ENCODE data around the gene NMRAL1.
A peak's percentile ranks its signal among the peaks of the same experiment; 100 is the strongest.

Gene NMRAL1

GRCh38 chr16:4501071-4501478 is 26.6 kb upstream of the NMRAL1 start:
- no peak for DNase-seq

DNA sequence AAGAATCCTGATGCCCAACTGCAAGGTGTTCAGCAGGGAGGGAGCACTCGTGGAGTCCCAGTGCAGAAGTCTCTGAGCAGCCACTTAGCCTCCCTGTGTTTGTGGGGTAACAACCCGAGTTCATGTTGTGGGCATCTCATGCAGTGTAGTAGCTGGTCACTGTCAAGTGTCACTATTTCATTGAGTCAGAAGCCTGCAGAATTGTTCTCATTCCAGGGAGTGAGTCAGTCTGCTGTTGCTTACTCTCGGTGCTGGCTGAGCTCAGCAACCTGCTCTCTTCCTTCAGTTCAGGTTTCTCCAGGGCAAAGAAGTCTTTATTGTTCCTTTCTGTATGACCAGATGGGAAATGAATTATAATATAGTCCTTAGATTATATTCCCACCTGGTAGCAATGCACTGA is 25.8 kb upstream of the NMRAL1 start:
- no peak for DNase-seq

DNA sequence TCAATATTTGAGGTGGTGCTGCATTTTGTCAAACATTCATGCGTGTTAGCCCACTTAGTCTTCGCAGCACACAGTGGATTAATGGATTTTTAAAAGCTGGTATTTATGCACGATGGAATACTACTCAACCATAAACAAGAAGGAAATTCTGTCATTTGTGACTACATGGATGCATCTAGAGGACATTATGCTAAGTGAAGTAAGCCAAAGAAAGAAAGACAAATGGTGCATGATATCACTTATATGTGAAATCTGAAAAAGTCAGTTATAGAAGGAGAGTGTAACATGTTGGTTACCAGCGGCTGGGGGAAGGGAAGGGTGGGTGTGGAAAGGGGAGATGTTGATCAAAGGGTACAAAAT is 24.8 kb upstream of the NMRAL1 start:
- no peak for DNase-seq

DNA sequence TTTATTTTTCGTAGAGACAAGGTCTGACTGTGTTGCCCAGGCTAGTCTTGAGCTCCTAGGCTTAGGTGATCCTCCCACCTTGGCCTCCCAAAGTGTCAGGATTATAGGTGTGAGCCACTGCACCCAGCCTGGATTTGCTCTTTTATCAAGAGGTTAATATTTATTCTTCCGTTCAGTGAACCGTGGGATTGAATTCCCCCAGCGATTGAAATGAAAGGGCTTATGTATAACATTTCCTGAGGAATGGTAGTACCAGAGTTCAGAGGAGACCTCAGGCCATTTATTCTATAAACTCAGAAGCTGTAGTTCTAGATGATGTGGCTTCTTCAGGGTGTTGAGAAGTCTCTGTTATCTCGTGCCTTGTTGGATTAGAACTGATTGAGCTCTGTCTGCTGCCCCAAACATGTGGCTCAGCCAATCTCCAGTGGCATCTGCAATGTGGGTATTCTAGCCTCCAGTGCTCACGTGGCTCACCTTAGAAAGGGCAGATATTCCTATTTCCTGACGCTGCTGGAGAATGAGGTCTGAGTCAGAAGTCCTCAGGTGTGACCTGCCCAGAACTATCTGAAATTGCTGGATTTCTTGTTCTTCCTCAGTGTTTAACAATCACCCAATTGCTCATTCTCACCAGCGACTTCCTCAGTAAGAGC is 24.2 kb upstream of the NMRAL1 start:
- no peak for DNase-seq

- DNase-seq = no peak
Observed at GRCh38 chr16:4496305-4496704, 21.9 kb upstream of the NMRAL1 start.

- DNase-seq = no peak
Observed at GRCh38 chr16:4495766-4496165, 21.3 kb upstream of the NMRAL1 start.

DNA sequence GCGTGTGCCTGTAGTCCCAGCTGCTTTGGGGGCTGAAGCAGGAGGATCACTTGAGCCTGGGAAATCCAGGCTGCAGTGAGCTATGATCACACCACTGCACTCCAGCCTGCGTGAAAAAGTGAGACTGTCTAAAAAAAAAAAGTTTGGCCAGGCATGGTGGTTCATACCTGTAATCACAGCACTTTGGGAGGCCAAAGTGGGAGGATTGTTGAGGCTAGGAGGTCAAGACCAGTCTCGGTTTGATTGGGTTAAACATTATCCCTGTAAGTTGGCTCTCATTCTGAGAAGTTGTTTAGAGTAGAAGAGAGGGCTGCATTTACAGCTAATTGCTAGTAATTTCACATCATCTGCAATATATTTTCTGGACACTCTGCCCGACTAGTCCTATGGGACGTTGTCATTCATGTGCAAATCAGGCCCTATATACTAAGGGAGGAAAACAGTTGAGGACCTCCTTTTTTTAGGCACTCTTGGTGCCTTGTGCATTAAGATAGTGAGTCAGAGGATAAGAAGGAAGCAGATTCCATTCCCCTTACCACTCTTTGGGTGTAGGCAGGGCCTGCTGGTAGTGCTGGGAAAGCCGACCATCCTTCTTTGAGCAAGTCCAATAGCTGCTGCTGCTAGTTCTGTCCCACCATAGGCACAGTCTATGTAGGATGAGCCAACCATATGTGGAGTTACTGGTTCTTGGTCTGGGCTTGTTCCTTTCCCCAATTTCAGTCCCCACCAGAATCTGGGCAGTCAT is 20.5 kb upstream of the NMRAL1 start:
- DNase-seq = no peak

GRCh38 chr16:4491898-4492297 is 17.5 kb upstream of the NMRAL1 start:
- DNase-seq = no peak

GRCh38 chr16:4489030-4489429 is 14.6 kb upstream of the NMRAL1 start:
- DNase-seq = no peak

DNA sequence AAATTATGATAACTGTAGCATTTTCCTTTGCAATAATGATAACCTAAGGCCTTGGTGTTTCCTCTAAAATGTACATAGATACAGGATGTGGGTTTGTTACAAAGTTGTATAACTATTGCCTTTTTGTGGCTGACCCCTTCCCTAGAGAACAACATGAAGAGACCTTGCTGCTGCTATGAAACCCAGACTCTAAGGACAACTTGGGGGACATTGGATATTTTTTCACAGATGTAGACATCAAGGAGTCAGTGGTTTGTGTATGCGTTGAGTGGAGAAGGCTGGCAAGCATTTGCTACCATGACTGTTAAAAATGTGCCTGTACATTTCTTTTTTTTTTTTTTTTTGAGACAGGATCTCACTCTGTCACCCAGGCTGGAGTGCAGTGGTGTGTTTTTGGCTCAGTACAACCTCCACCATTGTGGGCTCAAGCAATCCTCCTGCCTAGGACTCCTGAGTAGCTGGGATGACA is 14.1 kb upstream of the NMRAL1 start:
- no peak for DNase-seq

DNA sequence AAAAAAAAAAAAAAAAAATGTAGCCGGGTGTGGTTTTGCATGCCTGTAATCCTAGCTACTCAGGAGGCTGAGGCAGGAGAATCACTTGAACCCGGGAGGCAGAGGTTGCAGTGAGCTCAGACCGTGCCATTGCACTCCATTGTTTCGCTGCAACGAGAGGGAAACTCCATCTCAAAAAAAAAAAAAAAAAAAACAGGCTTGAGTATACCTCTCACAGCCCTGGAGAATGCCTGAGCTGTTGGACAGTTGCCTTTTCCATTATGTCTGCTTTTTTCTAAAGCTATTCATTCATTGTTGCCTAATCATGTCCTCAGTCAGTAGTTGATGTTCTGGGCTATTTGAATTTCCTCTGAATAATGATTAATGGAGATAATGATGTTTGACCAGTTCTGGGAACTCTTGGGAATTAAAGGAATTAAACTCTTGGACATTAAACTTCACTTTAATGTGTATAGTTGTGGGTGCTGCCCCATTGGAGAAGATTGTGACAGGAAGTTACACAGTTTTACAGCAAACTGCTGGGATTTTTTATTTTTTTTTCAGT is 13.6 kb upstream of the NMRAL1 start:
- DNase-seq = no peak

DNA sequence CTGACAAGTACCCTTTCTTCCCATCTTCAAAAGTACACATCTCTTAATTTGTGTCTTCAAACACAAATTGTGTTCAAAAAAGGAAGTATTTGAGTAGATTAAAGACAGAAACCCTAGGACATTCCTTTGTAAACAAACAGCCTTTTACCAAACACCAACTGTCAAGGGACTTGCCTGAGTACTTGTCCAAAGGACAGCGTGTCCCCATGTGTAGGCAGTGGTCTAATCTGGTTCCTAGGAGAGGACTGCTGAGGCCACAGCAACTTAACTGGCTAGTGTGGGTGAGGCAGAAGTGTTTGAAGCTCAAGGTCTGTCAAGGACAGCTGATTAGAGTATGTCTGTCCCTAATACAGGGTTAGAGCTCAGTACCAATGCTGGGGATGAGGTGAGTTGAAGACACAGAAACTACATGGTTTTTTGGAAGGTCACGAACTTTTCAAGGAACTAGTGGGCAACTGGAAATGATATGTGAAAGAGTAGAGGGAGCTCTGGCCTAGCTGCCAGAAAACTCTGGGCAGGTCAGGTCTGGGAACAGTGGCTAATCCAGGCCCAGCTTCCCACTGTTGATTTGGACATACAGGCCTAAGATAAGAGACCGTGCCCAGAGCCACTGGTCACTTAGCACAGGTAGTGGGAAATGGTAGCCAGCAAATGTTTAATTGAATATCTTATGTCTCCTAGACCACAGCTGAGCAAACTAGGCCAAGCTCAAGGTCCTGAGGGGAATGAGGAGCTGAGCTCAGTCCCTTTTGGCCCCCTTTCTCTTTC is 11.9 kb upstream of the NMRAL1 start:
- no peak for DNase-seq

DNA sequence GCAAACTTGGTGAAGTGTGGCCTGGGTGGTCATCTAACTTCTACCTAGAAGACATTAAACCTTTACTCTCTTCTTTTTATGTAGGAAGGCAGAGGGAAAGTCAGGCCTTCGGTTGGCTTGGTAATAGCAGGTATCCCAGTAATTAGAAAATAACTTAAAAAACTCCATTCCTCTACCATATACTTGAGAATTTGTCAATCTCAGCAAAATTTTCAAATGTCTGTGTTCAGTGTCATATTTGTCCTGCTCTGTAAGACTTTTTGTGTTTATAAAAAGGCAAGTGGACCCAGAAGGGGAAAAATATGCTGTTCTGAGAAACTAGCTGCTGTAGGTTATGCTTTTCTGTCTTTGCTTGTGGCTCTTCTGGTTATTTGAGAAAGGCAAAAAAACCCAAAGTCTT is 7.5 kb upstream of the NMRAL1 start:
- no peak for DNase-seq

GRCh38 chr16:4481526-4481925 is 7.1 kb upstream of the NMRAL1 start:
- DNase-seq = no peak

GRCh38 chr16:4477966-4478365 is 3.5 kb upstream of the NMRAL1 start:
- no peak for DNase-seq

GRCh38 chr16:4475880-4476788 is 1.7 kb upstream of the NMRAL1 start, which contains the start of gene HMOX2:
Gene HMOX2, plus strand, starts transcription at chr16:4476398. Its CDS starts 29,127 bp downstream, at chr16:4505525.
- peak; percentile 87 to 93 (median 91) for DNase-seq

DNA sequence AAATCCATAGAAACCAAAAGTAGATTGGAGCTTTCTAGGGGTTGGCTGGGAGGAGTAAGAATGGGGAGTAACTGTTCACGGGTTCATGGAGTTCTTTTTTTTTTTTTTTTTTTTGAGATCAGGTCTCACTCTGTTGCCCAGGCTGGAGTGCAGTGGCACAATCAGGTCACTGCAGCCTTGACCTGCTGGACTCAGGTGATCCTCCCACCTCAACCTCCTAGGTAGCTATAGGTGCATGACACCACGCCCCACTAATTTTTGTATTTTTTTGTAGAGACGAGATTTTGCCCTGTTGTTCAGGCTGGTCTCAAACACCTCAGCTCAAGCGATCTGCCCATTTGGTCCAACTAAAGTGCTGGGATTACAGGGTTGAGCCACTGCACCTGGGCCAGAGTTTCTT is 1.5 kb downstream of the NMRAL1 start:
- no peak for DNase-seq

GRCh38 chr16:4471869-4472268 is 2.6 kb downstream of the NMRAL1 start:
- no peak for DNase-seq

DNA sequence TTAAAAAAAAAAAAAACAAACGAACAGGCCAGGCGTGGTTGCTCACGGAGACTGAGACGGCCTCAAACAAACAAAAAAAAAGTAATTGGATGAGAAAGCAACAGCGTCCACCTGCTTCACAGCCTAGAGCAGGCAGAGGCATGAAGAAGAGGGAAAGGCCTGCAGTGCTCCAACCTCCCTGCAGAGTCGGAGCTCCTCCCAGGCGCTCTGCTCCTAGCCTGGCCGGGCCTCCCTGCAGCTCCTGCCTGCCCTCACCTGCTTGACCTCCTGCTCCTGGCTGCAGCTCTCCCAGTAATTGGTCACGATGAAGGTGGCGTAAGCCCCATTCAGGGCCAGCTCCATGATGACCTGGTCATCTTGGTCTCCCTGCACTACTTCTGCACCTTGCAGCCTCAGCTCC is 5.5 kb downstream of the NMRAL1 start:
- no peak for DNase-seq

DNA sequence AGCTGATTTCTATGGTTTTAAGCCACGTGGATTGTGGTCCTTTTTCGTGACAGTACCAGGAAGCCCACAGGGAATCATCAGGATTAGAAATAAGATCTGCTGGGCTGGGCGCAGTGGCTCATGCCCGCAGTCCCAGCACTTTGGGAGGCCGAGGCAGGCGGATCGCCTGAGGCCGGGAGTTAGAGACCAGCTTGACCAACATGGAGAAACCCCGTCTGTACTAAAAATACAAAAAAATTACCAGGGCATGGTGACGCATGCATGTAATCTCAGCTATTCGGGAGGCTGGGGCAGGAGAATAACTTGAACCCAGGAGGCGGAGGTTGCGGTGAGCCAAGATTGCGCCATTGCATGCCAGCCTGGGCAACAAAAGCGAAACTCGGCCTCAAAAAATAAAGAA is 6.5 kb downstream of the NMRAL1 start:
- DNase-seq = no peak

DNA sequence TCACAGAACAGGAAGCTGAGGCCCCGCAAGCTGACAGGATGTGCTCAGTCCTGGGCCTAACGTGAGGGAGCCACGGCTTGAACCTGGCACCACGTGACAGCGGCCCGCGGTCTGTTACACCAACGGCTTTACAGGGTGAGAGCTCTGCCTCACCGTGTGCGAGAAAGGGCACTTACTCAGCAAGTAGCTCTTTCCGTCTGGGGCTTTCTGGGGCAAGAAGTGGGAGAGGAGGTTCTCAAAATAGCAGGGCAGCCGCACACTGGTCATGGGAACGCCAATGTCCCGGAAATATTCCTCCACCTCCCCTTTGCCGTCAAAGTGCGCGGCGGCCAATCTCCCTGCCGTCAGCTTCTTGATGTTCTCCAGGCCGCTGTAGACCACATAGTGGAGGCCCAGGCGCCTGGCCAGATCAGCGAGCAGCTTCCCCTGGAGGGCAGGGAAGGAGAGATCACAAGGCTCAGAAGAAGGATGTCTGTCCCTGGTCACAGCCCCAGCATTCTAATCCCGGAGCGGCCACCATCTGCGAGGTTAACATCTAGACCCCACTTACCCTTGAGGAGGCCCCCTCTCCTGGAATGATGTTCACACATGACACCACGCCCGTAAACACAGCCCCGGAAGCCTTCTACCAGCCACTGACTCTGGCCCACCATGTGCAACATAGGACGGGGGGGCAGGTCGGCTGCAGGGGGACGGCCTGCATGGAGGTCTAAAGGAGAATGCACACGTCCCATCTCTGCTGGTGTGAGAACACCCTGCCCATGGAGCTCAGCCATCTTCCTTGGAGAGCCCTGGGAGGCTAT is 8.2 kb downstream of the NMRAL1 start:
- DNase-seq = no peak
